GM11168 (cell line): ENCODE data around the gene MPZL1.
"Not testable (repeated sequence)": the region's sequence is repeated elsewhere in the genome, so short reads cannot be mapped to it uniquely, and the experiment has no call there.

ENCODE experiments used
- in situ Hi-C: fragments of 300-500 bp; cut with MboI; formaldehyde crosslinking; loops from one replicate; pipeline ENCODE4 v1.12.0; 2022; ENCODE audit warnings: low sequenced_read_pairs; ENCODE audit not compliant: unreplicated experiment

The MPZL1 gene

GRCh38 chr1:167803358-167804207 is 81.8 kb downstream of the MPZL1 start:
- in situ Hi-C loops: no loop called here

- in situ Hi-C loops: no loop called here
Observed at GRCh38 chr1:167805041-167805556, 83.3 kb downstream of the MPZL1 start.

GRCh38 chr1:167806235-167806634 is 84.5 kb downstream of the MPZL1 start:
- in situ Hi-C loops: not testable (repeated sequence)

- in situ Hi-C loops: not testable (repeated sequence)
Observed at GRCh38 chr1:167806676-167807075, 84.9 kb downstream of the MPZL1 start.

- in situ Hi-C loops: no loop called here
Observed at GRCh38 chr1:167808104-167808503, 86.3 kb downstream of the MPZL1 start.

- in situ Hi-C loops: no loop called here
Observed at GRCh38 chr1:167808690-167809089, 86.9 kb downstream of the MPZL1 start.

GRCh38 chr1:167812972-167813371 is 91.2 kb downstream of the MPZL1 start:
- in situ Hi-C loops: no loop called here

GRCh38 chr1:167815650-167816049 is 93.9 kb downstream of the MPZL1 start:
- in situ Hi-C loops: no loop called here

GRCh38 chr1:167819849-167820683 is 98.3 kb downstream of the MPZL1 start:
- in situ Hi-C loops: no loop called here

GRCh38 chr1:167820684-167821355 is 99.0 kb downstream of the MPZL1 start:
- in situ Hi-C loops: no loop called here

- in situ Hi-C loops: no loop called here
Observed at GRCh38 chr1:167821356-167821685, 99.5 kb downstream of the MPZL1 start.

GRCh38 chr1:167821969-167822685 is 100.3 kb downstream of the MPZL1 start:
- in situ Hi-C loops: no loop called here

GRCh38 chr1:167824163-167824794 is 102.5 kb downstream of the MPZL1 start:
- in situ Hi-C loops: no loop called here

GRCh38 chr1:167825419-167826079 is 103.8 kb downstream of the MPZL1 start:
- in situ Hi-C loops: no loop called here

GRCh38 chr1:167826127-167826526 is 104.3 kb downstream of the MPZL1 start:
- in situ Hi-C loops: no loop called here

GRCh38 chr1:167829868-167830267 is 108.1 kb downstream of the MPZL1 start:
- in situ Hi-C loops: no loop called here

- in situ Hi-C loops: not testable (repeated sequence)
Observed at GRCh38 chr1:167830668-167831067, 108.9 kb downstream of the MPZL1 start.

- in situ Hi-C loops: no loop called here
Observed at GRCh38 chr1:167832693-167833092, 110.9 kb downstream of the MPZL1 start.

GRCh38 chr1:167833904-167834303 is 112.1 kb downstream of the MPZL1 start:
- in situ Hi-C loops: no loop called here
